Naive thymus-derived CD8-positive, alpha-beta T cell (primary cell): ENCODE measurements around the gene NPAS3. TPM values are rescaled to one million over a fixed set of nuclear protein-coding genes. Genes with fewer than 3 reads are reported as not detected.

Experiments used
- ATAC-seq, 2 donors: fragments of 150-1000 bp; cut with Tn5 transposase in 1 of 2; sonication (Bioruptor Pico), chemical (Tn5 transposase) in 1 of 2; 1 replicate in 1 of 2; 2 replicates in 1 of 2; pipeline ENCODE4 v1.10.0; 2021; ENCODE audit warnings: mild to moderate bottlenecking in 2 of 2, moderate library complexity in 2 of 2
- POLR2A ChIA-PET: fragments of 350-600 bp; sonication (Branson Sonifier 250); formaldehyde crosslinking; loops from one replicate; lab custom pipeline; 2021; ENCODE audit warnings: antibody characterized with exemption; lab: Charles Lee
- DNase-seq, 10 donors: peaks; one replicate each; pipeline versions ENCODE4 v3.0.0 to v3.0.0-alpha.2; 2020 to 2022
- H3K27ac Mint-ChIP-seq, 10 donors: one replicate each; pipeline ENCODE4 v1.8.0; 2020 to 2022; ENCODE audit warnings: mild to moderate bottlenecking in 10 of 10, mixed read lengths in 10 of 10, moderate library complexity in 4 of 10, inconsistent platforms in 1 of 10
- H3K27me3 Mint-ChIP-seq, 5 donors: one replicate each; pipeline ENCODE4 v1.8.0; 2021 to 2022; ENCODE audit warnings: mixed read lengths in 5 of 5
- H3K36me3 Mint-ChIP-seq, 3 donors: one replicate each; pipeline ENCODE4 v1.8.0; 2020 to 2022; ENCODE audit warnings: mixed read lengths in 3 of 3, mild to moderate bottlenecking in 2 of 3, inconsistent platforms in 1 of 3
- H3K4me1 Mint-ChIP-seq, 4 donors: one replicate each; pipeline ENCODE4 v1.8.0; 2021 to 2022; ENCODE audit warnings: mixed read lengths in 4 of 4
- H3K4me3 Mint-ChIP-seq, 10 donors: one replicate each; pipeline ENCODE4 v1.8.0; 2020 to 2022; ENCODE audit warnings: mild to moderate bottlenecking in 10 of 10, mixed read lengths in 10 of 10, moderate library complexity in 6 of 10, inconsistent platforms in 1 of 10
- H3K9me3 Mint-ChIP-seq, 9 donors: one replicate each; pipeline ENCODE4 v1.8.0; 2020 to 2022; ENCODE audit warnings: mixed read lengths in 9 of 9, mild to moderate bottlenecking in 3 of 9, inconsistent platforms in 1 of 9, moderate library complexity in 1 of 9
- polyA plus RNA-seq, 3 donors: library from polyadenylated mRNA; unstranded; fragments of 300-500 nt; fragmentation: Illumina TruSeq; gene quantifications; one replicate each; pipeline ENCODE4 v1.2.3, GENCODE V29; 2021
- total RNA-seq, 8 experiments: library from RNA in 2 of 8; stranded (reverse) in 2 of 8; gene quantifications; one replicate each; pipeline ENCODE4 v1.2.3 and lab custom pipeline; 2021 to 2026

NPAS3 gene
- total and polyA plus RNA-seq, 5 experiments from 2014 or later: not detected

- peak overlapping the region in 1 of 10 donors; percentile 54 for H3K4me3 Mint-ChIP-seq
- H3K27me3 Mint-ChIP-seq: peaks cover 36 to 69% (median 47%) of the 10 kb centered on the region in 5 donors
- DNase-seq: no peak
- no peak overlapping the region for H3K27ac Mint-ChIP-seq
- peaks cover 0 to 18% (median 1%) of the 10 kb centered on the region in 3 donors for H3K36me3 Mint-ChIP-seq
- H3K9me3 Mint-ChIP-seq: peaks cover 0 to 8% (median 0%) of the 10 kb centered on the region in 9 donors
- POLR2A ChIA-PET: no interaction called here
- no peak for ATAC-seq
- peaks cover 4 to 16% (median 11%) of the 10 kb centered on the region in 4 donors for H3K4me1 Mint-ChIP-seq
Measured at GRCh38 chr14:32932302-32932913, 6.3 kb upstream of the NPAS3 start.

DNA sequence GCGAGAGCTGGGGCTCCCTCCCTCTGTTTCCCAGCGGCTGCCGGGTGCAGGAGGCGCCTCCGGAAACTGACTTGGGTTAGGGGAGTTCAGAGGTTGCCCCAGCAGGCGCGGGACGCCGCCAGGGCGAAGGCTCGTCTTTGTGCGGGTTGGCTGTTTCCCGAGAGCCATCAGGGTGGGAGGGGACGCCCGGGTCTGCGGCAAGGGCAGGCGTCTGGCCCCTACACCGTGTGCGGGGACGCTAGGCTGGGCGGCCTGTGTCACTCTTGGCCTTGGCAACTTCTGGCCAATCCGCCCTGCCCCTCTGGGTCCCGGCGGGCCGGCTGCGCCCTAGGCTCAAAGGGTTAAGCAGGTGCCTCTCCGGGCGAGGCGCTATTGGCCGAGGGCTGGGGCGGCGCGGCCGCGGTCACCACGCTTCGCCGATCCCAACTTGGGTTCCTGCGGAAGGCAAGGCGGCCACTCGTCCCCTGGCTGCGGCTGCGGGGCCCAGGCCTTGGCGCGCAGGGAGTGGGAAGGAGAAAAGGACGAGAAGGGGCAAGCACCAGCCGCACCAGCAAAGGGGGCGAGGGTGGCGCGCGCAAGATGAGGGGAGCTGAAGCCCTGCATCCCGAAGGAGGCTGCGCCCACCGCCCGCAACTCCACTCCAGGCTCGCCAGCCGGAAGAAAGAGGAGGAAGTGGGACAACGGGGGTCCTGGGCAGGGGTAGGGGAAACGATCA, 5.6 kb upstream of the NPAS3 start:
- Mint-ChIP-seq H3K36me3 (peaks cover 0 to 18% (median 2%) of the 10 kb centered on the region in 3 donors), H3K27ac (no peak overlapping the region), H3K27me3 (peaks cover 37 to 75% (median 50%) of the 10 kb centered on the region in 5 donors), H3K4me3 (peak overlapping the region in 2 of 10 donors; percentile 26 to 38), H3K4me1 (peaks cover 4 to 17% (median 12%) of the 10 kb centered on the region in 4 donors), H3K9me3 (peaks cover 0 to 9% (median 0%) of the 10 kb centered on the region in 9 donors)
- POLR2A ChIA-PET: no interaction called here
- ATAC-seq: no peak
- no peak for DNase-seq

DNA sequence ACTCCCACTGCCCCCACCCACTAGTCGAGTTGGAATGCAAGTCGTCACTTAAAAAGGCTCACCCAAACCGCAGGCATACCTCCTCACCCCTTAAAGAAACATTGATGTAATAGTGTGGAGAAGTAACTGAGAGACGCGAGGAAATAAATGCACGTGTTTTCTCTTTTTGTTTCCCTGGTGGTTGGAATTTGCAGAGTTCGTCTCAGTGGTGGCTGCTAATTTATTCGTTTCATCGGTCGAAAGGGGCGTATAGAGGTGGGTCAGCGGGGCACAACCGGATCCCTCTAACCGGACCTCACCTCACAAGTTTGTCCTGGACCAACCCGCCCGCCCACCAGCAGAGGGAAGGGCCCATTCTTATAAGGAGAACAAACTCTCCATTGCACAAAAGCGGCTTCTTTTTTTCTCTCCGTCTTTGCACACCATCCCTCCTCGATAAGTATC, 5.0 kb upstream of the NPAS3 start:
- peaks cover 6 to 19% (median 16%) of the 10 kb centered on the region in 4 donors for H3K4me1 Mint-ChIP-seq
- H3K36me3 Mint-ChIP-seq: peaks cover 0 to 18% (median 5%) of the 10 kb centered on the region in 3 donors
- peak overlapping the region in 4 of 10 donors; percentile 26 to 48 (median 42) for H3K4me3 Mint-ChIP-seq
- H3K27ac Mint-ChIP-seq: peak overlapping the region in 1 of 10 donors; percentile 3
- peaks cover 0 to 9% (median 0%) of the 10 kb centered on the region in 9 donors for H3K9me3 Mint-ChIP-seq
- H3K27me3 Mint-ChIP-seq: peaks cover 39 to 81% (median 53%) of the 10 kb centered on the region in 5 donors
- ATAC-seq: no peak
- DNase-seq: no peak
- POLR2A ChIA-PET: no interaction called here

DNA sequence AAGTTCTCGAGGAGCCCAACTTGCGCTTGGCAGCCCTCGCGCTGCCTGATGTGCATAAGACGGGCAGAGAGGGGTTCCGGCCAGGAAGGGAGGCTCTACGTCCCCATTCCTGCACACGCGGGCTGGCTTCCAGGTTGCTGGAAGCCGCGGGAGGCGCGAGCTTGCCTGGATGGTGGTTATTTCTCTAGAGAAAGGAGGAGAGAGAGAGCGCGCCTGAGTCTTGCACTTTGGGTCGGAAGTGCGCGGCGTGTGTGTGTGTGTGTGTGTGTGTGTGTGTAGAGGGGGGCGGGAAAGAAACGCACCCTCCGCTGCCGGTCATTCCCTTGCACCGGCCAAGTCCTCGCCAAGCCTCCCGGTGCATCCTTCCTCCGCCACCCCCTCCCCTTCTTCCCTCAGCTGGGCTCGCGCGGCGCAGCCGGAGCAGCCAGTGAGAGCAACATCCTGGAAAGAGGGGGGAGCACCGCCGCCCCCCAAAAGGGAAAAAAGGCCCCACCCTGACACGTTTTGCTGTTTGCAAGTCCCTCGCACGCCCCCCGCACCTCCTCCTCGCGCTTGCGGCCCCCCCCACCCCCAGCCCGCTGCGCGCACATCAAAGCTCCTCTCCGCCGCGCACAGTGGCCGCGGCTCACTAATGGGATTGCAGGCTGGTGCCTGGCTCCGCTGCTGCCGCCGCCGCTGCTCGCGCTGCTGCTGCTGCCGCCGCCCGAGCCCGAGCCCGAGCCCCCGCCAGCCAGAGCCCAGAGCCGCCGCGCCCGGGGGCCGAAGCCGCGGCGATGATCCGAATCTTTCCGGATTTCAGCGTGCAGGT, 4.4 kb upstream of the NPAS3 start:
- Mint-ChIP-seq H3K4me1 (peaks cover 6 to 19% (median 16%) of the 10 kb centered on the region in 4 donors), H3K9me3 (peaks cover 0 to 9% (median 0%) of the 10 kb centered on the region in 9 donors), H3K27ac (peak overlapping the region in 1 of 10 donors; percentile 3), H3K36me3 (peaks cover 0 to 14% (median 5%) of the 10 kb centered on the region in 3 donors), H3K4me3 (peak overlapping the region in 5 of 10 donors; percentile 22 to 48 (median 44)), H3K27me3 (peaks cover 35 to 82% (median 49%) of the 10 kb centered on the region in 5 donors)
- no peak for ATAC-seq
- DNase-seq: no peak
- POLR2A ChIA-PET: no interaction called here

- ATAC-seq: no peak
- Mint-ChIP-seq H3K4me3 (peak overlapping the region in 1 of 10 donors; percentile 3), H3K27me3 (peaks cover 37 to 83% (median 53%) of the 10 kb centered on the region in 5 donors), H3K27ac (no peak overlapping the region), H3K4me1 (peaks cover 8 to 24% (median 19%) of the 10 kb centered on the region in 4 donors), H3K36me3 (peaks cover 0 to 16% (median 7%) of the 10 kb centered on the region in 3 donors), H3K9me3 (peaks cover 0 to 10% (median 0%) of the 10 kb centered on the region in 9 donors)
- no peak for DNase-seq
- POLR2A ChIA-PET: no interaction called here
Measured at GRCh38 chr14:32934881-32935633, 3.6 kb upstream of the NPAS3 start.

GRCh38 chr14:32939254-32940065, 781 bp downstream of the NPAS3 start:
- DNase-seq (peak in 3 of 10 donors; percentile 5 to 7 (median 7)), ATAC-seq (peak; percentile 35 to 44)
- Mint-ChIP-seq H3K36me3 (peaks cover 0 to 12% (median 9%) of the 10 kb centered on the region in 3 donors), H3K27me3 (peaks cover 34 to 89% (median 56%) of the 10 kb centered on the region in 5 donors), H3K27ac (peak overlapping the region in 2 of 10 donors; percentile 36 to 78), H3K9me3 (peaks cover 0 to 6% (median 0%) of the 10 kb centered on the region in 9 donors), H3K4me3 (peak overlapping the region; percentile 65 to 89 (median 84)), H3K4me1 (peaks cover 5 to 25% (median 13%) of the 10 kb centered on the region in 4 donors)
- POLR2A ChIA-PET: interaction anchor here (0.7 kb wide), 1 partner anchor 1914 kb away, joined by 5 read pairs; the partner anchor contains the start of gene AP4S1

DNA sequence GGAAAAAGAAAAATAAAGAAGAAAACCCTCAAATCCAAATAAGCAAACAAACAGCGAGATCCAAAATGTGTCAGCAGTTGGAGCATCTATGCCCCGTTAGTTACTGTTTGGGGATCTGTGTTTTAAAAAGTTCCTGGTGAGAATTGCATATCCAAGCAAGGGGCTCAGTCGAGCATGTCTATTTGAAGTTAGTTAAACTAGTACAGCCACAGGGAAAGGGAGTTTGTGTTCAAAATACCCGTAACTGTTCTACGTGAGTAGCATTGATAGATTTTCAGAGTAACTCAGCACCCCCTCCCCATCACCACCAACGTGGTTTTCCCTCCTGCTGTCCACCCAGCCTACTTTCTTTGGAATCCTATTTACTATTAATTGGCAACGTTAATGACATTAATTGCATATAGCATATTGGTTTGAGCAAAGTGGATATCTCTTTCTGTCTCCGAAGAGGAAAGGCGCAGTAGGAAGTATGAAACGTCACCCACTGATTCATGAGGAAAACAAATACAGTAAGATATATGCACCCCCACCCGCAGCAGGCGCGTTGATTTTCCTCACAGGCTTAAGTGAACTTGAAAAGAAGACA, 1.5 kb downstream of the NPAS3 start:
- peaks cover 0 to 12% (median 9%) of the 10 kb centered on the region in 3 donors for H3K36me3 Mint-ChIP-seq
- peaks cover 0 to 6% (median 0%) of the 10 kb centered on the region in 9 donors for H3K9me3 Mint-ChIP-seq
- POLR2A ChIA-PET: interaction anchor here (0.7 kb wide), 1 partner anchor 1915 kb away, joined by 5 read pairs; the partner anchor contains the start of gene AP4S1
- ATAC-seq (no peak), DNase-seq (no peak)
- peaks cover 5 to 24% (median 11%) of the 10 kb centered on the region in 4 donors for H3K4me1 Mint-ChIP-seq
- peaks cover 33 to 93% (median 57%) of the 10 kb centered on the region in 5 donors for H3K27me3 Mint-ChIP-seq
- peak overlapping the region; percentile 62 to 89 (median 84) for H3K4me3 Mint-ChIP-seq
- H3K27ac Mint-ChIP-seq: peak overlapping the region in 1 of 10 donors; percentile 36

DNA sequence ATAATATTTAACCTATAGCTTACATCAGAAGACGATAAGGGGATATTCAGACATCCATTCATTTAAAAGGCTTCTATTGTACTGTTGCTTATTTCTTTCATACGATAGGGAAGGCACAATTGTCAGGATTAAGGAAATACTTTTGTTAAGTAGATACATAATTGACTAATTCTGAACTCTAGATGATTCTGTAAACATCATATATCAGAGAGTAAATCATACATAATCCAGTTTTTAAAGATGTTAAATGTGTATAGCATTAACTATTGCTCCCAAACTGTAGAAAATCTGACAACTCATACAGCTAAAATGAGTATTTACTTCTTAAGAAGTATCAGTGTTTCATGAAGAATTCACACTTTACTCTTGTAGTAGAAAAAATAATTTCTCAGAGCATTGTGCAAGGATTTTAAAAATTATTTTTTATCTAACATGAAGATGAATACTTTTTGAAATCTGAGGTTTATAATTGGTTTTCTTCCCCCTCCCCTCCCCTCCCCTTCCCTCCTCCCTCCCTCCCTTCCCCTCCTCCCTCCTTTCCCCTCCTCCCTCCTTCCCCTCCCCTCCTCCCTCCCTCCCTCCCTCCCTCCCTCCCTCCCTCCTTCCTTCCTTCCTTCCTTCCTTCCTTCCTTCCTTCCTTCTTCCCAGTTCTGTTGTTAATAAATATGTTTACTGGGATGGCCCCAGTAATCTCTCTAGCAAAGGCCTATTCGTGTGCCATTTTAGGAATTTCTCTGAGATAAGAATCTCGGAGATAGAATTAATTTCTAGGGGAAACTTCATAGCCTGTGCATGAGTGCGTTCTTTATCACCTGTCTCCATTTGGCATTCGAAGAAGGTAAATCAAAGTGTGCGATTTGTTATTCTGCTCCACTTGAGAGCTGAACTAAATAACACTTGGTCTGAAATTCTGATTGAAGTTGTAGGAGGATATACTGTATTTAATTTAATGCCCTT, 2.3 kb downstream of the NPAS3 start:
- peak overlapping the region in 1 of 10 donors; percentile 24 for H3K27ac Mint-ChIP-seq

DNA sequence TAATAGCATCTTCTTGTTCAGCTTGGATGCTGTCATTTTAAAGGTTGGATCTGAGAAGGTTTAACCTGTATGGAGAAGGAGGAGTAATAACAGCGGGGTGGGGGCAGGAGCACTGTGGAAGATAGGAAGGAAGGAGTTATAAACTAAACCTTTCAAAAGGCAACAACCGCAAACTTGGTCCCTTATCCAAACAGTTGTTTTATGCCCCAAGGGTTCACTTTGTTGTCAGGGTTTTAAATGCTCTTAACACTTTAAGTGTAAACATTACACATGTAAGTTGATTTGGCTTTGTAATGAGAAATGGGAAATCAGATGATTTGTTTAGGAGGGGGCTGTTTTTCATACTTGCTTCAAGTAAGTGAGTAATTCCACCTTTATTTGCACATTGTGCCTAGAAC, 3.0 kb downstream of the NPAS3 start:
- peaks cover 5 to 19% (median 10%) of the 10 kb centered on the region in 4 donors for H3K4me1 Mint-ChIP-seq
- ATAC-seq (no peak), DNase-seq (no peak)
- no peak overlapping the region for H3K4me3 Mint-ChIP-seq
- POLR2A ChIA-PET: no interaction called here
- no peak overlapping the region for H3K27ac Mint-ChIP-seq
- H3K36me3 Mint-ChIP-seq: peaks cover 0 to 9% (median 7%) of the 10 kb centered on the region in 3 donors
- peaks cover 25 to 89% (median 46%) of the 10 kb centered on the region in 5 donors for H3K27me3 Mint-ChIP-seq
- peaks cover 0 to 6% (median 0%) of the 10 kb centered on the region in 9 donors for H3K9me3 Mint-ChIP-seq

More for the DNA sequence above, 2.3 kb downstream of the NPAS3 start:
- POLR2A ChIA-PET: no interaction called here
- Mint-ChIP-seq H3K36me3 (peaks cover 0 to 9% (median 7%) of the 10 kb centered on the region in 3 donors), H3K4me3 (no peak overlapping the region), H3K4me1 (peaks cover 5 to 19% (median 10%) of the 10 kb centered on the region in 4 donors), H3K9me3 (peaks cover 0 to 6% (median 0%) of the 10 kb centered on the region in 9 donors), H3K27me3 (peaks cover 28 to 93% (median 53%) of the 10 kb centered on the region in 5 donors)
- no peak for DNase-seq
- no peak for ATAC-seq

GRCh38 chr14:32947081-32947480, 8.4 kb downstream of the NPAS3 start:
- POLR2A ChIA-PET: no interaction called here
- Mint-ChIP-seq H3K27ac (no peak overlapping the region), H3K27me3 (peaks cover 17 to 56% (median 26%) of the 10 kb centered on the region in 5 donors), H3K4me1 (no peaks in the 10 kb centered on the region), H3K4me3 (no peak overlapping the region), H3K9me3 (no peaks in the 10 kb centered on the region), H3K36me3 (no peaks in the 10 kb centered on the region)
- no peak for DNase-seq
- no peak for ATAC-seq
